K562 (cell line): ENCODE measurements around the gene CLUH. TPM values are rescaled to one million over a fixed set of nuclear protein-coding genes. Genes with fewer than 3 reads are reported as not detected.

Source experiments
- CBX3 ChIP-seq, 2 experiments: IDR thresholded peaks; 1 replicate in 1 of 2; 2 replicates in 1 of 2; pipeline ENCODE4 v1.6.1; 2012; ENCODE audit warnings: inconsistent platforms in 2 of 2, low read length in 2 of 2, borderline replicate concordance in 1 of 2, control low read depth in 1 of 2
- CEBPG ChIP-seq, 3 experiments: fragments of 200-800 bp in 1 of 3; sonication (Bioruptor generic) in 1 of 3; sonication (generic) in 1 of 3; formaldehyde crosslinking in 1 of 3; IDR thresholded peaks in 2 of 3; conservative IDR thresholded peaks in 1 of 3; 2 replicates each; pipeline versions ENCODE4 v1.6.1 to v1.8.0; 2016 to 2022; ENCODE audit warnings: missing compliant biosample characterization in 2 of 3, missing genetic modification characterization in 2 of 3, mild to moderate bottlenecking in 1 of 3, missing genetic modification reagents in 1 of 3
- CREB1 ChIP-seq, 2 experiments: sonication (generic) in 1 of 2; formaldehyde crosslinking in 1 of 2; IDR thresholded peaks; 2 replicates each; pipeline versions ENCODE4 v1.6.1 to v1.8.0; 2012 to 2022; ENCODE audit warnings: inconsistent platforms in 1 of 2, mild to moderate bottlenecking in 1 of 2, missing genetic modification reagents in 1 of 2, moderate library complexity in 1 of 2
- EZH2 ChIP-seq: IDR thresholded peaks from 2 replicates; pipeline ENCODE4 v1.6.1; 2012; ENCODE audit warnings: low read depth, mild to moderate bottlenecking, inconsistent platforms, low read length, borderline replicate concordance
- FOXM1 ChIP-seq, 2 experiments: fragments of 450-650 bp in 1 of 2; sonication (generic) in 1 of 2; formaldehyde crosslinking in 1 of 2; IDR thresholded peaks; 2 replicates each; pipeline versions ENCODE4 v1.6.1 to v1.9.0; 2017 to 2022; ENCODE audit warnings: low read depth in 2 of 2, mild to moderate bottlenecking in 2 of 2, missing genetic modification reagents in 1 of 2, moderate library complexity in 1 of 2
- FOXO4 ChIP-seq: fragments of 450-650 bp; formaldehyde crosslinking; IDR thresholded peaks from 2 replicates; pipeline ENCODE4 v1.4.0; 2020; ENCODE audit warnings: mild to moderate bottlenecking, moderate library complexity
- FOXP1 ChIP-seq: sonication (generic); formaldehyde crosslinking; IDR thresholded peaks from 2 replicates; pipeline ENCODE4 v1.8.0; 2022; ENCODE audit warnings: mild to moderate bottlenecking, missing genetic modification reagents
- NFE2 ChIP-seq: IDR thresholded peaks from 2 replicates; pipeline ENCODE4 v1.6.1; 2014; ENCODE audit warnings: antibody characterized with exemption, low read depth
- POU5F1 ChIP-seq: fragments of 150-350 bp; IDR thresholded peaks from 2 replicates; pipeline ENCODE4 v1.6.1; 2014; ENCODE audit warnings: borderline replicate concordance, low read length, low read depth, mild to moderate bottlenecking; ENCODE audit not compliant: partially characterized antibody
- PTTG1 ChIP-seq: fragments of 450-650 bp; IDR thresholded peaks from 2 replicates; pipeline ENCODE4 v1.6.1; 2016; ENCODE audit warnings: low read depth, mild to moderate bottlenecking, missing genetic modification characterization, missing compliant biosample characterization
- RFX5 ChIP-seq: IDR thresholded peaks from 2 replicates; pipeline ENCODE4 v1.6.1; 2011; ENCODE audit warnings: low read depth, mild to moderate bottlenecking, improper control_type of control experiment, low read length
- SIN3A ChIP-seq, 2 experiments: fragments of 150-350 bp in 1 of 2; IDR thresholded peaks; 2 replicates each; pipeline ENCODE4 v1.6.1; 2011 to 2016; ENCODE audit warnings: borderline replicate concordance in 2 of 2, low read depth in 2 of 2, low read length in 2 of 2, mild to moderate bottlenecking in 2 of 2, moderate library complexity in 2 of 2; ENCODE audit not compliant: control insufficient read depth in 1 of 2
- USF2 ChIP-seq: sonication (generic); formaldehyde crosslinking; IDR thresholded peaks from 2 replicates; pipeline ENCODE4 v1.5.0; 2020; ENCODE audit warnings: missing genetic modification reagents
- ZBTB43 ChIP-seq: sonication (generic); formaldehyde crosslinking; IDR thresholded peaks from 2 replicates; pipeline ENCODE4 v1.8.0; 2023; ENCODE audit warnings: mild to moderate bottlenecking, missing genetic modification reagents
- ZFX ChIP-seq: sonication (generic); formaldehyde crosslinking; IDR thresholded peaks from 2 replicates; pipeline ENCODE4 v1.8.0; 2022; ENCODE audit warnings: mild to moderate bottlenecking, missing genetic modification reagents, moderate library complexity
- ZNF212 ChIP-seq: fragments of 450-650 bp; formaldehyde crosslinking; IDR thresholded peaks from 2 replicates; pipeline ENCODE4 v1.4.0; 2020; ENCODE audit warnings: mild to moderate bottlenecking
- ZNF280A ChIP-seq: fragments of 450-650 bp; IDR thresholded peaks from 2 replicates; pipeline ENCODE4 v1.6.1; 2018; ENCODE audit warnings: mild to moderate bottlenecking, low read depth; ENCODE audit not compliant: partially characterized antibody
- ZNF408 ChIP-seq: fragments of 250-450 bp; sonication (Bioruptor Pico); IDR thresholded peaks from 2 replicates; pipeline ENCODE4 v1.4.0; 2020; ENCODE audit warnings: low read depth, mild to moderate bottlenecking, moderate library complexity
- ZNF512 ChIP-seq: IDR thresholded peaks from 2 replicates; pipeline ENCODE4 v1.6.1; 2016; ENCODE audit warnings: missing genetic modification characterization, missing compliant biosample characterization
- ZNF75A ChIP-seq: fragments of 450-650 bp; formaldehyde crosslinking; IDR thresholded peaks from 2 replicates; pipeline ENCODE4 v1.4.0; 2020; ENCODE audit warnings: mild to moderate bottlenecking
- polyA plus RNA-seq, 8 experiments: library from polyadenylated mRNA; depleted of rRNA in 4 of 8; stranded (reverse) in 5 of 8; unstranded in 3 of 8; fragments of >200 nt; fragmentation: Nextera tagmentation in 2 of 8; fragmentation: Illumina TruSeq in 1 of 8; extraction: Ambion mirVana in 2 of 8; extraction: Trizol in 1 of 8; gene quantifications; 2 replicates each; pipeline versions ENCODE4 v1.2.1 to v1.2.3, GENCODE V29; 2011 to 2014; ENCODE audit warnings: inconsistent platforms in 1 of 8, missing spikeins in 1 of 8
- total RNA-seq, 7 experiments: library from RNA; depleted of rRNA in 6 of 7; stranded (reverse); fragments of >200 nt in 6 of 7; fragmentation: Illumina TruSeq in 2 of 7; extraction: Trizol in 2 of 7; gene quantifications; 2 replicates each; pipeline versions ENCODE4 v1.2.1 to v1.2.3, GENCODE V29; 2011 to 2021; ENCODE audit warnings: low replicate concordance in 1 of 7

CLUH gene
- total and polyA plus RNA-seq, 9 of the 15 experiments (the other 6 are each of a cell fraction or from before 2014, with no cell fraction given) = 0.21 to 140 (median 33.2) TPM

GRCh38 chr17:2749784-2750181, 38.2 kb upstream of the CLUH start (continued):
- TF ChIP-seq FOXO4 = no peak
- TF ChIP-seq SIN3A (IDR thresholded peaks at IDR 0.05; ENCODE audit: borderline replicate concordance in 2 of 2, control insufficient read depth in 1 of 2, low read depth in 2 of 2, low read length in 2 of 2) = peak; percentile 68 to 95; a peak in 3 of 4 replicates
- TF ChIP-seq EZH2 = no peak
- no peak for TF ChIP-seq USF2 (CRISPR knock-in tag)
- no peak for TF ChIP-seq POU5F1
- no peak for TF ChIP-seq PTTG1 (tag)
- TF ChIP-seq RFX5 = no peak
- TF ChIP-seq NFE2 = no peak
- TF ChIP-seq CEBPG (CRISPR knock-in tag; IDR thresholded peaks at IDR 0.05) = no peak
- TF ChIP-seq CEBPG (tag; conservative IDR thresholded peaks at IDR 0.05 in 1 of 2, IDR thresholded peaks at IDR 0.05 in 1 of 2) = no peak
- TF ChIP-seq ZBTB43 (CRISPR knock-in tag) = no peak
- no peak for TF ChIP-seq CREB1 (IDR thresholded peaks at IDR 0.05)
- peak; percentile 63 for TF ChIP-seq CREB1 (CRISPR knock-in tag; IDR thresholded peaks at IDR 0.05)
- no peak for TF ChIP-seq ZFX (CRISPR knock-in tag)
- TF ChIP-seq ZNF280A = no peak
- no peak for TF ChIP-seq ZNF512 (tag)
- no peak for TF ChIP-seq CBX3 (IDR thresholded peaks at IDR 0.05; ENCODE audit: borderline replicate concordance in 1 of 2, low read length in 2 of 2)
- no peak for TF ChIP-seq ZNF75A (CRISPR knock-in tag)
- TF ChIP-seq ZNF408 (CRISPR knock-in tag) = no peak
- TF ChIP-seq ZNF212 = no peak
- TF ChIP-seq FOXM1 (IDR thresholded peaks at IDR 0.05; ENCODE audit: low read depth) = no peak
- TF ChIP-seq FOXM1 (CRISPR knock-in tag; IDR thresholded peaks at IDR 0.05; ENCODE audit: low read depth) = peak; percentile 39; the same call in 1 of the 2 replicates
- TF ChIP-seq FOXP1 = peak; percentile 48; the same call in 1 of the 2 replicates
